RWPE2 (cell line): ENCODE results near the gene ZNF469.
A peak's percentile ranks its signal among the peaks of the same experiment; 100 is the strongest.

ENCODE experiments used
- ATAC-seq: fragments of 200-7000 bp; cut with Tn5 transposase; 3 replicates; pipeline ENCODE4 v1.9.1; 2021; ENCODE audit warnings: low read depth
- DNase-seq: peaks from one replicate; pipeline ENCODE4 v3.0.0-alpha.2; 2020; ENCODE audit warnings: low spot score
- H3K27ac ChIP-seq: fragments of 450-650 bp; 2 replicates; pipeline ENCODE4 v1.5.1; 2017; ENCODE audit warnings: mild to moderate bottlenecking; ENCODE audit not compliant: poor library complexity, severe bottlenecking
- H3K27me3 ChIP-seq: fragments of 250-450 bp; sonication (Bioruptor Pico); 2 replicates; pipeline ENCODE4 v1.5.1; 2021; ENCODE audit warnings: mild to moderate bottlenecking, moderate library complexity; ENCODE audit not compliant: insufficient read depth, poor library complexity, severe bottlenecking
- H3K36me3 ChIP-seq: fragments of 250-450 bp; sonication (Bioruptor Pico); 2 replicates; pipeline ENCODE4 v1.5.1; 2020; ENCODE audit warnings: low read depth, mild to moderate bottlenecking, moderate library complexity
- H3K4me1 ChIP-seq: fragments of 250-450 bp; sonication (Bioruptor Pico); 2 replicates; pipeline ENCODE4 v1.5.1; 2021; ENCODE audit warnings: mild to moderate bottlenecking, moderate library complexity; ENCODE audit not compliant: insufficient read depth, poor library complexity, severe bottlenecking
- H3K4me3 ChIP-seq: fragments of 250-450 bp; sonication (Bioruptor Pico); 2 replicates; pipeline ENCODE4 v1.5.1; 2021; ENCODE audit warnings: mild to moderate bottlenecking, moderate library complexity; ENCODE audit not compliant: severe bottlenecking
- H3K9me3 ChIP-seq: fragments of 250-450 bp; sonication (Bioruptor Pico); 2 replicates; pipeline ENCODE4 v1.5.1; 2021; ENCODE audit warnings: mild to moderate bottlenecking, moderate library complexity; ENCODE audit not compliant: severe bottlenecking
- TF ChIP-seq, protein P1 (sequence below): fragments of 450-650 bp; IDR thresholded peaks from one replicate; pipeline ENCODE4 v1.5.1; 2017; ENCODE audit warnings: mild to moderate bottlenecking, moderate library complexity; ENCODE audit not compliant: poor library complexity, severe bottlenecking

The ZNF469 gene

GRCh38 chr16:88378401-88378800 lies 4.4 kb upstream of the ZNF469 start:
- TF ChIP-seq, protein P1, sequence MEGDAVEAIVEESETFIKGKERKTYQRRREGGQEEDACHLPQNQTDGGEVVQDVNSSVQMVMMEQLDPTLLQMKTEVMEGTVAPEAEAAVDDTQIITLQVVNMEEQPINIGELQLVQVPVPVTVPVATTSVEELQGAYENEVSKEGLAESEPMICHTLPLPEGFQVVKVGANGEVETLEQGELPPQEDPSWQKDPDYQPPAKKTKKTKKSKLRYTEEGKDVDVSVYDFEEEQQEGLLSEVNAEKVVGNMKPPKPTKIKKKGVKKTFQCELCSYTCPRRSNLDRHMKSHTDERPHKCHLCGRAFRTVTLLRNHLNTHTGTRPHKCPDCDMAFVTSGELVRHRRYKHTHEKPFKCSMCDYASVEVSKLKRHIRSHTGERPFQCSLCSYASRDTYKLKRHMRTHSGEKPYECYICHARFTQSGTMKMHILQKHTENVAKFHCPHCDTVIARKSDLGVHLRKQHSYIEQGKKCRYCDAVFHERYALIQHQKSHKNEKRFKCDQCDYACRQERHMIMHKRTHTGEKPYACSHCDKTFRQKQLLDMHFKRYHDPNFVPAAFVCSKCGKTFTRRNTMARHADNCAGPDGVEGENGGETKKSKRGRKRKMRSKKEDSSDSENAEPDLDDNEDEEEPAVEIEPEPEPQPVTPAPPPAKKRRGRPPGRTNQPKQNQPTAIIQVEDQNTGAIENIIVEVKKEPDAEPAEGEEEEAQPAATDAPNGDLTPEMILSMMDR, result no peak
- H3K9me3 ChIP-seq, result no peaks in the 10 kb centered on the region
- no peak for ATAC-seq
- peaks cover 10% of the 10 kb centered on the region for H3K27me3 ChIP-seq
- no peaks in the 10 kb centered on the region for H3K4me1 ChIP-seq
- no peak overlapping the region for H3K4me3 ChIP-seq
- DNase-seq, result peak; percentile 43
- no peaks in the 10 kb centered on the region for H3K36me3 ChIP-seq
- no peak overlapping the region for H3K27ac ChIP-seq

- H3K4me1 ChIP-seq, result no peaks in the 10 kb centered on the region
- no peak for ATAC-seq
- no peaks in the 10 kb centered on the region for H3K9me3 ChIP-seq
- TF ChIP-seq, protein P1, result peak; percentile 17
- no peak overlapping the region for H3K27ac ChIP-seq
- peak; percentile 70 for DNase-seq
- H3K36me3 ChIP-seq, result no peaks in the 10 kb centered on the region
- H3K4me3 ChIP-seq, result no peak overlapping the region
- H3K27me3 ChIP-seq, result peaks cover 14% of the 10 kb centered on the region
Observed at GRCh38 chr16:88378836-88379693, 3.7 kb upstream of the ZNF469 start.

DNA sequence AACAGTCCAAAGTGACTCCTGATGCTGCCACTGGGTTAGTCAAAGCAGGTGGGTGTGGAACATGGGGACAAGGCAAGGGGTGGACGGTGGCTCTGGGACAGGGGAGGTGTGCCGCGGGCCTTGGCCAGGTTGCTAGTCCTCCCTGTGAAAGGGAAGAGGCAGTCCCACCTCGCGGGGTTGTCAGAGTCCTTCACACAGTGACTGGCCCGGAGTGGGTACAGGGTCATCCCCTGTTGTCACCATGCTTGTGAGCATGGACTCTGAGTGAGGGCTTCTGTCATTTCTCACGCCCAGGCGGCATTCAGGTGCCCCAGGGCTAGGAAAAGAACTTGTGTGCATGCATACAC lies 3.1 kb upstream of the ZNF469 start:
- no peaks in the 10 kb centered on the region for H3K36me3 ChIP-seq
- H3K9me3 ChIP-seq, result no peaks in the 10 kb centered on the region
- no peak overlapping the region for H3K27ac ChIP-seq
- H3K4me3 ChIP-seq, result no peak overlapping the region
- TF ChIP-seq, protein P1, result no peak
- ATAC-seq, result no peak
- peak; percentile 51 for DNase-seq
- H3K27me3 ChIP-seq, result peaks cover 20% of the 10 kb centered on the region
- H3K4me1 ChIP-seq, result no peaks in the 10 kb centered on the region

- Histone ChIP-seq H3K4me3 (no peak overlapping the region), H3K27me3 (peaks cover 25% of the 10 kb centered on the region), H3K36me3 (no peaks in the 10 kb centered on the region), H3K4me1 (no peaks in the 10 kb centered on the region), H3K27ac (no peak overlapping the region), H3K9me3 (no peaks in the 10 kb centered on the region)
- no peak for ATAC-seq
- TF ChIP-seq, protein P1, result no peak
- peak; percentile 20 for DNase-seq
Observed at GRCh38 chr16:88380099-88380498, 2.7 kb upstream of the ZNF469 start.

- Histone ChIP-seq H3K4me1 (no peaks in the 10 kb centered on the region), H3K27me3 (peaks cover 25% of the 10 kb centered on the region), H3K36me3 (no peaks in the 10 kb centered on the region), H3K9me3 (no peaks in the 10 kb centered on the region), H3K4me3 (no peak overlapping the region), H3K27ac (no peak overlapping the region)
- ATAC-seq (no peak), DNase-seq (peak; percentile 14)
- TF ChIP-seq, protein P1, result no peak
Observed at GRCh38 chr16:88380619-88381018, 2.1 kb upstream of the ZNF469 start.
